ENCODE data around the gene MVB12B. TPM values are rescaled to one million over a fixed set of nuclear protein-coding genes. Genes with fewer than 3 reads are reported as not detected.

The MVB12B gene
- total and polyA plus RNA-seq, 2 of the 8 experiments (the other 6 are each of a cell fraction or from before 2014, with no cell fraction given): 2.6 to 5.0 TPM

DNA sequence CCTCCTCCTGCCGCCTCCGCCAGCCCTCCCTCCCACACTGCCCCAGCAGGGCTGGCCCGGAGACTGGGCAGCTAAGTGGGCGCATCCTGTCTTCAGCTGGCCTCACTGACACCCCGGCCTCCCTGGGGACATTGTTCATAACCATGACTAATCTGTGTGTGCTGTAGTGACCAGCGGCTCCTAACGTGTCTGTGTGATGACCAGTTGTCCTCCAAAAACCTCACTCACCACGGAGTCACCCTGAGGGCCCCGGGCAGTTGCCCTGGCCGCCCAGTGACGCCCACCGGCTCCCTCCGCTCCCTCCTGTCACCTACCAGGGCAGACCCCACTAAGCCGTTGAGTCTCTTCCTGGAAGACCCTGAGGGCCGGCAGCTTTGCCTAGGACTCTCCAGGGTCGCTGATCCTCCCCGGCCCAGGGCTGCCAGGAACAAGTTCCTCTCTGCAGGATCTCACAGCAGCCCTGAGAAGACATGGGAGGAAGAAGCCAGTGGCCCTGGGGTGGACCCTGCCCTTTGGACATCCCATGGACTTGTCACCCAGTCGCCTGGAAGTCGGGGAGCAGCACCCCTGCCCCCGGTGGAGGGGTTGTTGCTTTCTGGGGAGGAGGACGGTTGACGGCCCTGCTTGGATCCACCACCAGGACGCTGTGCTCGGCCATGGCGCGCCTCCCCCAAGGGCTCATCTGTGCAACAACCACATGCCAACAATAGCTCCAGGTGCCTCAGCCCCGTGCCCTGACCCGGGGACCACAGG, 176.9 kb downstream of the MVB12B start:
- no peak overlapping the region for H3K18ac ChIP-seq (ENCODE audit: extremely low read depth, low read length)
- peaks cover 0 to 3% of the 10 kb centered on the region in 2 experiments for H4K20me1 ChIP-seq (replicated peaks in 1 of 2; ENCODE audit: control insufficient read depth in 1 of 2, insufficient read depth in 2 of 2, low read length in 2 of 2)
- H3K4me1 ChIP-seq (replicated peaks in 1 of 4; ENCODE audit: control insufficient read depth in 3 of 4, insufficient read depth in 4 of 4, low read length in 3 of 4): peaks cover 0 to 15% (median 8%) of the 10 kb centered on the region in 4 experiments; a peak in 6 of 7 replicates
- H4K8ac ChIP-seq (ENCODE audit: extremely low read depth, insufficient read depth, low read length): no peak overlapping the region
- no peak overlapping the region for H3K4ac ChIP-seq (replicated peaks; ENCODE audit: insufficient read length, low read depth, low read length)
- no peak overlapping the region for H2AK5ac ChIP-seq (ENCODE audit: low read depth, low read length)
- POLR2A ChIA-PET (ENCODE audit: partially characterized antibody): no interaction called here
- H2AFZ ChIP-seq (ENCODE audit: low read length): no peak overlapping the region
- H3K4me2 ChIP-seq (ENCODE audit: insufficient read depth in 1 of 2, low read depth in 2 of 2, low read length in 2 of 2): no peak overlapping the region
- H3K23ac ChIP-seq (ENCODE audit: insufficient read length): no peak overlapping the region
- no peak overlapping the region for H2BK20ac ChIP-seq (ENCODE audit: low read length)
- no peak overlapping the region for H3K27ac ChIP-seq (ENCODE audit: low read depth, low read length)
- H3K36me3 ChIP-seq (ENCODE audit: control insufficient read depth in 2 of 4, insufficient read depth in 4 of 4, low read length in 3 of 4): no peaks in the 10 kb centered on the region; a peak in 1 of 8 replicates
- H4K91ac ChIP-seq (replicated peaks; ENCODE audit: insufficient read length, low read length): no peak overlapping the region
- peaks cover 12% of the 10 kb centered on the region; the same call in 1 of the 2 replicates for H3K23me2 ChIP-seq (ENCODE audit: low read depth, low read length)
- H3K56ac ChIP-seq (replicated peaks; ENCODE audit: insufficient read length, low read depth, low read length): no peak overlapping the region
- H3K14ac ChIP-seq (ENCODE audit: insufficient read length): no peak overlapping the region
- no peak overlapping the region for H2BK120ac ChIP-seq (replicated peaks; ENCODE audit: low read depth, low read length)
- H3K9me3 ChIP-seq (ENCODE audit: insufficient read depth in 2 of 2, low read depth in 1 of 2, low read length in 1 of 2): no peaks in the 10 kb centered on the region
- no peaks in the 10 kb centered on the region for H3K79me1 ChIP-seq (ENCODE audit: low read depth, low read length)
- peak overlapping the region; percentile 27; the same call in 1 of the 2 replicates for H2BK12ac ChIP-seq (ENCODE audit: low read depth, low read length)
- CTCF ChIA-PET (ENCODE audit: partially characterized antibody): interaction anchor here (0.8 to 10.6 kb wide), 7 partner anchors 8 to 319 kb away, joined by 3 to 276 read pairs (median 16); no protein-coding TSS in a partner anchor
- no peak overlapping the region for H4K5ac ChIP-seq (ENCODE audit: insufficient read length, low read depth, low read length)
- H3K9ac ChIP-seq (replicated peaks in 1 of 4; ENCODE audit: extremely low read depth in 1 of 4, low read depth in 3 of 4, low read length in 3 of 4): no peak overlapping the region
- no peaks in the 10 kb centered on the region for H3K79me2 ChIP-seq (ENCODE audit: control insufficient read depth in 1 of 2, insufficient read depth in 2 of 2, low read length in 2 of 2)
- FAIRE-seq (no peak), DNase-seq (ENCODE audit: low read depth in 1 of 2, low spot score in 2 of 2) (no peak)
- 82% methylated on average over 21 of the region's 28 CpGs; no CpG with 5 or more reads in 1 of the 2 experiments for WGBS, 2 experiments (ENCODE audit: extremely low coverage in 1 of 2, insufficient coverage in 1 of 2, insufficient read length in 1 of 2, insufficient replicate concordance in 2 of 2, low coverage in 1 of 2, low lambda C conversion rate in 2 of 2, missing lambda C conversion rate in 1 of 2)
- no peak overlapping the region for H2BK5ac ChIP-seq (ENCODE audit: low read depth, low read length)
- no peak overlapping the region for H3K4me3 ChIP-seq (ENCODE audit: extremely low read depth in 1 of 4, insufficient read depth in 2 of 4, low read depth in 3 of 4, low read length in 4 of 4)
- H2BK15ac ChIP-seq (ENCODE audit: low read length): no peak overlapping the region
- TF ChIP-seq SP1 (IDR thresholded peaks at IDR 0.05; ENCODE audit: low read depth, low read length) (no peak), SAP30 (IDR thresholded peaks at IDR 0.05; ENCODE audit: insufficient read depth, insufficient replicate concordance, low read length) (no peak)
- TF ChIP-seq, protein P1, sequence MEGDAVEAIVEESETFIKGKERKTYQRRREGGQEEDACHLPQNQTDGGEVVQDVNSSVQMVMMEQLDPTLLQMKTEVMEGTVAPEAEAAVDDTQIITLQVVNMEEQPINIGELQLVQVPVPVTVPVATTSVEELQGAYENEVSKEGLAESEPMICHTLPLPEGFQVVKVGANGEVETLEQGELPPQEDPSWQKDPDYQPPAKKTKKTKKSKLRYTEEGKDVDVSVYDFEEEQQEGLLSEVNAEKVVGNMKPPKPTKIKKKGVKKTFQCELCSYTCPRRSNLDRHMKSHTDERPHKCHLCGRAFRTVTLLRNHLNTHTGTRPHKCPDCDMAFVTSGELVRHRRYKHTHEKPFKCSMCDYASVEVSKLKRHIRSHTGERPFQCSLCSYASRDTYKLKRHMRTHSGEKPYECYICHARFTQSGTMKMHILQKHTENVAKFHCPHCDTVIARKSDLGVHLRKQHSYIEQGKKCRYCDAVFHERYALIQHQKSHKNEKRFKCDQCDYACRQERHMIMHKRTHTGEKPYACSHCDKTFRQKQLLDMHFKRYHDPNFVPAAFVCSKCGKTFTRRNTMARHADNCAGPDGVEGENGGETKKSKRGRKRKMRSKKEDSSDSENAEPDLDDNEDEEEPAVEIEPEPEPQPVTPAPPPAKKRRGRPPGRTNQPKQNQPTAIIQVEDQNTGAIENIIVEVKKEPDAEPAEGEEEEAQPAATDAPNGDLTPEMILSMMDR (IDR thresholded peaks at IDR 0.05; ENCODE audit: control extremely low read depth in 1 of 3, insufficient read depth in 1 of 3, low read depth in 1 of 3, low read length in 3 of 3): peak in 1 of 3 experiments; percentile 5; a peak in 1 of 4 replicates
- peaks cover 0 to 10% (median 3%) of the 10 kb centered on the region in 4 experiments; a peak in 5 of 7 replicates for H3K27me3 ChIP-seq (replicated peaks in 1 of 4; ENCODE audit: control insufficient read depth in 3 of 4, extremely low read depth in 1 of 4, insufficient read depth in 3 of 4, low read length in 3 of 4)
